ENCODE measurements around the gene TNK1. TPM values are rescaled to one million over a fixed set of nuclear protein-coding genes. Genes with fewer than 3 reads are reported as not detected.
A peak's percentile ranks its signal among the peaks of the same experiment; 100 is the strongest.

Gene TNK1
- total and polyA plus RNA-seq, 2 of the 8 experiments (the other 6 are each of a cell fraction or from before 2014, with no cell fraction given): 7.6 to 9.5 TPM

DNA sequence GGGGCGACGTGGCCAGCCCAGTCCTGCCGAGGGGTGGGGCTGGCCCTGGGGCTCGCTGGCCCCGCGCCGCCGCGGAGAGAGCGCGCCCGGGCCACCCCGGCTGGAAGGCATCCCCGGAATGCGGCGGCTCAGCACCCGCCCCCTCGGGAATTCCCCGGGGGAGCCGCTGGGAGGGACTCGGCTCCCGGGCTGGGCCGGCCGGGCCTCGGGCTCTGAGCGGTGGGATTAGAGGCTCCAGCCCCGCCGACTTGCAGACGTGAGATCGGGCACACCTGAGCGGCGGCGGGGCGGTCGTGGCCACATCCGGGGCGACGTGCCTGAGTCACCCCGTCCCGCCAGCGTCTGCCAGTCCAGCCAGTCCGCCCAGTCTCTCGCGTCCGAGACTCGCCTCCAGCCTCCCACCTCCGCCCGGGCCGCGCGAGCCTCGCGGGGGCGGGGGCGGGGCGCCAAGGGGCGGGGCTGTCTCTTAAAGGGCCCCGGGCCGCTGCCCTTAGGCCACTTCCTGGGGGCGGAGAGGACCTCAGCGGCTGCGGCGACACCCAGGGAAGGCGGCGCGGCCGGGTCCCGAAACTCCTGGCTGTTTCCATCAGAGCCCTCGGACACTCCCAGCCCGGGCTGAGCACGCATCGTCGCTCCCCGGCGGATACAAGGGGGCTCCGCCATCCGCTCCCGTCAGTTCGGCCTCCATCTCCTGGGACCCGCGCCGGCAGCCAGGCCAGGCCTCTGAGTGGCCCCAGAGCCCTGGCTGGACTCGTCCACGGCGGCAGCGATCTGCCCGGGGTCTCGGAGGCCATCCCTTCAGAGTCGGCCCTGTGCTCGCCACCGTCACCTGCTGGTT is 29.0 kb upstream of the TNK1 start, which contains the start of gene KCTD11 (continued):
- TF ChIP-seq TBP (IDR thresholded peaks at IDR 0.05; ENCODE audit: low read depth, low read length) (peak; percentile 34; the same call in 1 of the 2 replicates), CHD2 (IDR thresholded peaks at IDR 0.05; ENCODE audit: low read length) (no peak), KDM1A (IDR thresholded peaks at IDR 0.05; ENCODE audit: borderline replicate concordance, low read length) (no peak), SP1 (IDR thresholded peaks at IDR 0.05; ENCODE audit: low read depth, low read length) (no peak), CBX8 (IDR thresholded peaks at IDR 0.05; ENCODE audit: borderline replicate concordance, low read depth, low read length) (no peak), CTCF (IDR thresholded peaks at IDR 0.05; ENCODE audit: control extremely low read depth in 1 of 3, insufficient read depth in 1 of 3, low read depth in 1 of 3, low read length in 3 of 3) (peak in 2 of 3 experiments; percentile 70 to 73; a peak in 2 of 4 replicates), KDM5A (IDR thresholded peaks at IDR 0.05; ENCODE audit: low read length) (no peak), RAD21 (IDR thresholded peaks at IDR 0.05 in 1 of 2, conservative IDR thresholded peaks at IDR 0.05 in 1 of 2; ENCODE audit: low read depth in 2 of 2, low read length in 2 of 2) (peak; percentile 24 to 48; a peak in 3 of 4 replicates)
